Adipocyte (in vitro differentiated cells): ENCODE measurements around the gene ARHGAP11A.

Experiments
- DNase-seq: peaks from one replicate; pipeline ENCODE4 v3.0.0-alpha.2; 2015; ENCODE audit warnings: low read depth
- H3K27me3 ChIP-seq: replicated peaks from 2 replicates; pipeline ENCODE4 v1.7.0; 2013; ENCODE audit warnings: mild to moderate bottlenecking, low read length, moderate library complexity; ENCODE audit not compliant: control insufficient read depth, insufficient read depth
- H3K36me3 ChIP-seq: 2 replicates; pipeline ENCODE4 v1.7.0; 2013; ENCODE audit warnings: low read length, mild to moderate bottlenecking, moderate library complexity; ENCODE audit not compliant: control insufficient read depth, insufficient read depth, severe bottlenecking
- H3K4me1 ChIP-seq: 2 replicates; pipeline ENCODE4 v1.7.0; 2013; ENCODE audit warnings: mild to moderate bottlenecking, low read length, moderate library complexity; ENCODE audit not compliant: control insufficient read depth, insufficient read depth
- H3K4me3 ChIP-seq: 2 replicates; pipeline ENCODE4 v1.7.0; 2013; ENCODE audit warnings: mild to moderate bottlenecking, low read length, moderate library complexity
- H3K9ac ChIP-seq: 2 replicates; pipeline ENCODE4 v1.7.0; 2013; ENCODE audit warnings: mild to moderate bottlenecking, low read length, moderate library complexity
- H3K9me3 ChIP-seq: 2 replicates; pipeline ENCODE4 v1.7.0; 2013; ENCODE audit warnings: mild to moderate bottlenecking, low read length, moderate library complexity; ENCODE audit not compliant: control insufficient read depth

Gene ARHGAP11A

GRCh38 chr15:32674681-32675080 is 59.4 kb downstream of the ARHGAP11A start:
- Histone ChIP-seq H3K9ac (no peak overlapping the region), H3K36me3 (no peaks in the 10 kb centered on the region), H3K4me3 (no peak overlapping the region), H3K27me3 (no peaks in the 10 kb centered on the region), H3K4me1 (peaks cover 36% of the 10 kb centered on the region), H3K9me3 (no peaks in the 10 kb centered on the region)
- DNase-seq: no peak

- Histone ChIP-seq H3K4me3 (no peak overlapping the region), H3K9me3 (no peaks in the 10 kb centered on the region), H3K4me1 (peaks cover 28% of the 10 kb centered on the region), H3K36me3 (no peaks in the 10 kb centered on the region), H3K9ac (no peak overlapping the region), H3K27me3 (no peaks in the 10 kb centered on the region)
- no peak for DNase-seq
Observed at GRCh38 chr15:32675466-32675865, 60.2 kb downstream of the ARHGAP11A start.

- Histone ChIP-seq H3K27me3 (no peaks in the 10 kb centered on the region), H3K9me3 (no peaks in the 10 kb centered on the region), H3K36me3 (no peaks in the 10 kb centered on the region), H3K4me1 (peaks cover 22% of the 10 kb centered on the region), H3K4me3 (no peak overlapping the region), H3K9ac (no peak overlapping the region)
- DNase-seq: no peak
Observed at GRCh38 chr15:32676169-32676568, 60.9 kb downstream of the ARHGAP11A start.

GRCh38 chr15:32677238-32677750 is 62.0 kb downstream of the ARHGAP11A start:
- Histone ChIP-seq H3K9ac (no peak overlapping the region), H3K27me3 (no peaks in the 10 kb centered on the region), H3K4me3 (no peak overlapping the region), H3K9me3 (no peaks in the 10 kb centered on the region), H3K36me3 (no peaks in the 10 kb centered on the region), H3K4me1 (peaks cover 32% of the 10 kb centered on the region)
- peak; percentile 45 for DNase-seq

GRCh38 chr15:32679298-32679690 is 64.0 kb downstream of the ARHGAP11A start:
- Histone ChIP-seq H3K4me3 (no peak overlapping the region), H3K27me3 (no peaks in the 10 kb centered on the region), H3K9ac (no peak overlapping the region), H3K9me3 (no peaks in the 10 kb centered on the region), H3K36me3 (no peaks in the 10 kb centered on the region), H3K4me1 (peaks cover 51% of the 10 kb centered on the region)
- no peak for DNase-seq

- H3K4me1 ChIP-seq: peaks cover 62% of the 10 kb centered on the region
- H3K9me3 ChIP-seq: no peaks in the 10 kb centered on the region
- DNase-seq: peak; percentile 97
- H3K9ac ChIP-seq: peak overlapping the region; percentile 42
- peak overlapping the region; percentile 30 for H3K4me3 ChIP-seq
- no peaks in the 10 kb centered on the region for H3K27me3 ChIP-seq
- H3K36me3 ChIP-seq: no peaks in the 10 kb centered on the region
Observed at GRCh38 chr15:32682569-32682968, 67.3 kb downstream of the ARHGAP11A start.

- DNase-seq: peak; percentile 32
- H3K4me1 ChIP-seq: peaks cover 58% of the 10 kb centered on the region
- no peaks in the 10 kb centered on the region for H3K27me3 ChIP-seq
- peak overlapping the region; percentile 1 for H3K4me3 ChIP-seq
- peak overlapping the region; percentile 42 for H3K9ac ChIP-seq
- H3K36me3 ChIP-seq: no peaks in the 10 kb centered on the region
- H3K9me3 ChIP-seq: no peaks in the 10 kb centered on the region
Observed at GRCh38 chr15:32682977-32683630, 67.8 kb downstream of the ARHGAP11A start.

- Histone ChIP-seq H3K4me1 (peaks cover 55% of the 10 kb centered on the region), H3K36me3 (no peaks in the 10 kb centered on the region), H3K9me3 (no peaks in the 10 kb centered on the region), H3K9ac (peak overlapping the region; percentile 42), H3K27me3 (no peaks in the 10 kb centered on the region), H3K4me3 (no peak overlapping the region)
- peak; percentile 55 for DNase-seq
Observed at GRCh38 chr15:32683906-32684584, 68.7 kb downstream of the ARHGAP11A start.

GRCh38 chr15:32685576-32685975 is 70.3 kb downstream of the ARHGAP11A start:
- peaks cover 49% of the 10 kb centered on the region for H3K4me1 ChIP-seq
- no peak overlapping the region for H3K9ac ChIP-seq
- no peak overlapping the region for H3K4me3 ChIP-seq
- H3K36me3 ChIP-seq: no peaks in the 10 kb centered on the region
- no peaks in the 10 kb centered on the region for H3K9me3 ChIP-seq
- no peaks in the 10 kb centered on the region for H3K27me3 ChIP-seq
- DNase-seq: peak; percentile 40

GRCh38 chr15:32687556-32687955 is 72.3 kb downstream of the ARHGAP11A start:
- Histone ChIP-seq H3K27me3 (no peaks in the 10 kb centered on the region), H3K36me3 (no peaks in the 10 kb centered on the region), H3K4me3 (no peak overlapping the region), H3K4me1 (peaks cover 38% of the 10 kb centered on the region), H3K9ac (no peak overlapping the region), H3K9me3 (no peaks in the 10 kb centered on the region)
- no peak for DNase-seq

GRCh38 chr15:32688151-32688639 is 72.9 kb downstream of the ARHGAP11A start:
- H3K9me3 ChIP-seq: no peaks in the 10 kb centered on the region
- H3K9ac ChIP-seq: no peak overlapping the region
- H3K4me1 ChIP-seq: peaks cover 31% of the 10 kb centered on the region
- no peaks in the 10 kb centered on the region for H3K27me3 ChIP-seq
- H3K36me3 ChIP-seq: no peaks in the 10 kb centered on the region
- no peak for DNase-seq
- H3K4me3 ChIP-seq: no peak overlapping the region
